Mucosa of rectum (tissue), 2 donors: ENCODE data around the gene C1R.
"Not testable (repeated sequence)": the region's sequence is repeated elsewhere in the genome, so short reads cannot be mapped to it uniquely, and the experiment has no call there.

ENCODE experiments used
- H3K27ac ChIP-seq, 2 donors: one replicate each; pipeline ENCODE4 v1.7.0; 2013; ENCODE audit warnings: inconsistent platforms in 2 of 2, low read depth in 2 of 2, low read length in 2 of 2
- H3K27me3 ChIP-seq, 2 donors: one replicate each; pipeline ENCODE4 v1.7.0; 2013; ENCODE audit warnings: low read length in 2 of 2; ENCODE audit not compliant: control insufficient read depth in 2 of 2, insufficient read depth in 2 of 2
- H3K36me3 ChIP-seq, 2 donors: one replicate each; pipeline ENCODE4 v1.7.0; 2013; ENCODE audit warnings: low read length in 2 of 2; ENCODE audit not compliant: control insufficient read depth in 2 of 2, insufficient read depth in 2 of 2
- H3K4me1 ChIP-seq, 2 donors: one replicate each; pipeline ENCODE4 v1.7.0; 2013; ENCODE audit warnings: low read length in 2 of 2, mild to moderate bottlenecking in 1 of 2; ENCODE audit not compliant: control insufficient read depth in 2 of 2, insufficient read depth in 2 of 2
- H3K4me3 ChIP-seq, 2 donors: one replicate each; pipeline ENCODE4 v1.7.0; 2013; ENCODE audit warnings: low read length in 2 of 2
- H3K9ac ChIP-seq, 2 donors: one replicate each; pipeline ENCODE4 v1.7.0; 2013; ENCODE audit warnings: low read length in 2 of 2, low read depth in 1 of 2, mild to moderate bottlenecking in 1 of 2
- H3K9me3 ChIP-seq, 2 donors: one replicate each; pipeline ENCODE4 v1.7.0; 2013; ENCODE audit warnings: low read length in 2 of 2; ENCODE audit not compliant: control insufficient read depth in 2 of 2
- donor health status: healthy.
- donor health status: Normal muscosa, but diverticular disease.

C1R gene

DNA sequence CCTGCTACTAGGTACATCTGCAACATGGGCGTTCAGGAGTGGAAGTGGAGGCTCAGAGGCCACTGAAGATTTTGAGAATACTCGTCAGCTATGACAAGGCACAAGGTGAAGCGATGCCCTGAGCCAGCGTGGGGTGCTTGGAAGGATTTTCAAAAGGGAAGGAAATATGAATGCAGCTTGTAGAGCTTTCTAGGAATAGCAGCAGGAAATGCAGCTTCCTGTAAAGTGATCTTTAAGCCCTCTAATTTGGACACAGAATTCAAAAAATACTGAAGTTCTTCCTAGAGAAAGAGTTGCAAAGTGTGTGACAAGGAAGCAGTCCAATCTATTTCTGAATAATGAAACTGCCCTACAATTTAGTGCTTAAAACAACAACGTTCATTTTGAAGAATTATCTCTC, 44.9 kb downstream of the C1R start:
- Histone ChIP-seq H3K27ac (no peak overlapping the region), H3K4me3 (no peak overlapping the region), H3K27me3 (no peaks in the 10 kb centered on the region), H3K9me3 (no peaks in the 10 kb centered on the region), H3K36me3 (no peaks in the 10 kb centered on the region), H3K9ac (no peak overlapping the region), H3K4me1 (no peaks in the 10 kb centered on the region)

DNA sequence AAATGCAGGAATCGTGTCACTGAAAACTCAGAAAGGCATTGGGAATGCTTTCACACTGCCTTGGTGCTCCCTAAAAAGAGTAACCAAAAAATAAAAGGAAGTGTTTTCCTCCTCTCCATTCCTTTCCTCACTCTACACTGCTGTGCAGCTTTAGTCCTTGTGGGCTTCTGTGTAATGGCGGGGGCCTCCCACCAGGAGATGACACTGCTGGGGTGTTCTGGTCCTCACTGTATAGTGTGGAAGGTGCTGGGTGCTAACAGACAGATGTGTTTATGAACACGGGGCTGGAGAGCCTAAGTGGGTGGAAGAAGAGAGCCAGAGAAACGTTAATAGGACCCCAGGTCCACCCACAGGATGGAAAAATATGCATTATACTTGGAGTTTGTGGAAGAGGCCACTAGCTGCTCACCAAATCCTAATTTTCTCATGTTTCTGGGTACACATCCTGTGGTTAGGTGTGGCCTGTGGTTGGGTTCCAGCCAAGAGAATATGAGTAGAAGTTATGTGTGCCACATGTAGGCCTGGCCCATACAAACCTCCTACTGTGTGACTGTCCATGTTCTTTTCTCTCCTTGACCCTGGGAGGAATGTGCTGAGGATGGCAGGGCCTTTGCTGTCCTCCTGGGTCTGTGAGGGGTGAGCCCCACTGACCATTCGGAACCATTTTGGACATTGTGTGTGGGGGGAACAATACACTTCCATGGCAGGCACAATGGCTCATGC, 45.7 kb downstream of the C1R start:
- Histone ChIP-seq H3K4me1 (no peaks in the 10 kb centered on the region), H3K27ac (no peak overlapping the region), H3K27me3 (no peaks in the 10 kb centered on the region), H3K36me3 (no peaks in the 10 kb centered on the region), H3K9ac (no peak overlapping the region), H3K4me3 (no peak overlapping the region), H3K9me3 (no peaks in the 10 kb centered on the region)

DNA sequence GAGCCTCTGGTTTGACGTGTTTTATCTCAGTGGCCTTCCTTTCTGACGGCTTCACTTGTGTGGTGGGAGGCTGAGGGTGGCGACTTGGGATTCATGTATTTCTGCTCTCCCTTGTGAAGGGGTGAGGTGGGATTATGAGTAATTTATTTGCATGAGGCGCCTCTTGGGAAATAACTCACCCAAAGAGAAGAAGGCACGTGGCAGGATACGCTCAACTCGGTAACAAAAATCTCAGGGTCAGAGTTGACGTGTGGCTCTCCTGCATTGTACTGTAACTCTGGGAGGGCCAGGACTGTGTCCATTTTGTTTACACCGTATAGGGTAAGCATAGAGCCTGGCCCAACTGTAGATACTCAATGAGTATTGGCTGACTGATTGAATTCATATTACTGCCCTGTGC, 46.3 kb downstream of the C1R start:
- H3K27ac ChIP-seq, result no peak overlapping the region
- H3K4me3 ChIP-seq, result no peak overlapping the region
- H3K9me3 ChIP-seq, result no peaks in the 10 kb centered on the region
- H3K27me3 ChIP-seq, result no peaks in the 10 kb centered on the region
- H3K4me1 ChIP-seq, result no peaks in the 10 kb centered on the region
- no peaks in the 10 kb centered on the region for H3K36me3 ChIP-seq
- H3K9ac ChIP-seq, result no peak overlapping the region

DNA sequence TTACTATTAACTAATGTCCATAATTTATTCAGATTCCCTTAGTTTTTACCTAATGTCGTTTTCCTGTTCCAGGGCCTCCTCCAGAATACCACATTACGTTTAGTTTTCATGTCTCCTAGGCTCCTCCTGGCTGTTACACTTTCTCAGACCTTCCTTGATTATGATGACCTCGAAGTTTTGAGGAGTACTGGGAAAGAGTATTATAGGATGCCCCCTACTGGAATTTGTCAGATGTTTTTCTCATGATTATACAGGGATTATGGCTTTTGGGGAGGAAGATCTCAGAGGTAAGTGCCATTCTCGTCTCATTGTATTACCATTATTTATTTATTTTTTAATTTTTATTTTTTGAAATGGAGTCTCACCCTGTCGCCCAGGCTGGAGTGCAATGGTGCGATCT, 49.4 kb downstream of the C1R start:
- no peak overlapping the region for H3K27ac ChIP-seq
- H3K36me3 ChIP-seq, result no peaks in the 10 kb centered on the region
- no peak overlapping the region for H3K9ac ChIP-seq
- no peak overlapping the region for H3K4me3 ChIP-seq
- H3K27me3 ChIP-seq, result no peaks in the 10 kb centered on the region
- no peaks in the 10 kb centered on the region for H3K9me3 ChIP-seq
- H3K4me1 ChIP-seq, result no peaks in the 10 kb centered on the region

DNA sequence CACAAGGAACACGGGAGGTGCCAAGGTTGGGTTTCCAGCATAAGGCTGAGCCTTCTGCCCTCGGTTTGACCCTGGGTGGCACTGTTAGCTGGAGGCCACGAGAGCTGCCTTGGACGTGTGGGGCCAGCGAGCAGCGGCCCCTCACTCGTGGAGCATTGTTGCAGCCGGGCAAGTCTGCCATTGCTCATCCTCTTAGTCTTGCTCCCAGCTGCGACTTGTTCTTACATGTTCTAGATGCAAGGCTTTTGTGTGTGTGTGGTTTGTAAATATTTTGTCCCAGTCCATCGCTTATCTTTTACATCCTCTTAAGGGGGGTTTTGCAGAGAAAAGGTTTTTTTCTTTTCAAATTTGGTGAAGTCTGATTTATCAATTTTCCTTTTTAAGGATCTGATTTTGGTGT, 52.8 kb downstream of the C1R start:
- Histone ChIP-seq H3K9ac (no peak overlapping the region), H3K9me3 (no peaks in the 10 kb centered on the region), H3K4me1 (no peaks in the 10 kb centered on the region), H3K36me3 (no peaks in the 10 kb centered on the region), H3K27ac (no peak overlapping the region), H3K4me3 (no peak overlapping the region), H3K27me3 (no peaks in the 10 kb centered on the region)

DNA sequence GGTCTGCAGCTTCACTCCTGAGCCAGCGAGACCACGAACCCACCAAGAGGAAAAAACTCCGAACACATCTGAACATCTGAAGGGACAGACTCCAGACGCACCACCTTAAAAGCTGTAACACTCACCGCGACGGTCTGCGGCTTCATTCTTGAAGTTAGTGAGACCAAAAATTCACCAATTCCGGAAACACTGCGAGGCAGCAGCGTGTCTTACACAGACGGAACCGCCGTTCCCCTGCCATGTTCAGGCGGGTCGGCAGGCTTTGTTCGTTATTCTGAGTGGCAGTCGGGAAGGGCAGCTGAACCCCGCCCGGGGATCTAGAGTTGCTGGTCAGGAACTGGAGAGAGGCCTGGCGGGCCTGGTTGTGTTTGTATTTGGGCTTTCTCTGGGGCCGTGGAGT, 53.7 kb downstream of the C1R start:
- Histone ChIP-seq H3K4me3 (no peak overlapping the region), H3K4me1 (no peaks in the 10 kb centered on the region), H3K9me3 (no peaks in the 10 kb centered on the region), H3K36me3 (no peaks in the 10 kb centered on the region), H3K9ac (no peak overlapping the region), H3K27me3 (no peaks in the 10 kb centered on the region), H3K27ac (no peak overlapping the region)

DNA sequence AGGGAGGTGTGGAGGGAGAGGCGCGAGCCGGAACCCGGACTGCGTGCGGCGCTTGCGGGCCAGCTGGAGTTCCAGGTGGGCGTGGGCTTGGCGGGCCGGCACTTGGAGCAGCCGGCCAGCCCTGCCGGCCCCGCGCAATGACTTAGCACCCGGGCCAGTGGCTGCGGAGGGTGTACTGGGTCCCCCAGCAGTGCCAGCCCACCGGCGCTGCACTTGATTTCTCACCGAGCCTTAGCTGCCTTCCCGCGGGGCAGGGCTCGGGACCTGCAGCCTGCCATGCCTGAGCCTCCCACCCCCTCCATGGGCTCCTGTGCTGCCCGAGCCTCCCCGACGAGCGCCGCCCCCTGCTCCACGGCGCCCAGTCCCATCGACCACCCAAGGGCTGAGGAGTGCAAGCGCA, 54.8 kb downstream of the C1R start:
- H3K9ac ChIP-seq, H3K27ac ChIP-seq, H3K36me3 ChIP-seq, H3K9me3 ChIP-seq, H3K27me3 ChIP-seq, H3K4me3 ChIP-seq, H3K4me1 ChIP-seq: not testable (repeated sequence)

DNA sequence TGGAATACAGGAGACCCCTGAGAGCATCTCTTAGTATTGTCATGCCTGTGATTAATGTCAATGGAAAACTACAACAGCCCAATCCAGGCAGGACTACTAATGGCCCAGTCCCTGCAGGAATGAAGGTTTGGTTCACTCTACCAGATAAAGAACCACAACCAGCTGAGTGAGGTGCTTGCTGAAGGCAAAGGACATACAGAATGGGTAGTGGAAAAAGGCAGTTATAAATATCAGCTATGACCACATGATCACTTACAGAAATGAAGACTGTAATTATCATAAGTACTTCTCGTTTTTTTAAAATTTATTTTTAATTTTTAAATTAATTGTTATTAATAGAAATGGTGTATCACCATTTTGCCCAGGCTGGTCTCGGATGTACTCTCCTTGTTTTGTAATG, 56.8 kb downstream of the C1R start:
- no peaks in the 10 kb centered on the region for H3K9me3 ChIP-seq
- no peaks in the 10 kb centered on the region for H3K36me3 ChIP-seq
- no peak overlapping the region for H3K27ac ChIP-seq
- H3K9ac ChIP-seq, result no peak overlapping the region
- no peaks in the 10 kb centered on the region for H3K4me1 ChIP-seq
- no peaks in the 10 kb centered on the region for H3K27me3 ChIP-seq
- H3K4me3 ChIP-seq, result no peak overlapping the region

DNA sequence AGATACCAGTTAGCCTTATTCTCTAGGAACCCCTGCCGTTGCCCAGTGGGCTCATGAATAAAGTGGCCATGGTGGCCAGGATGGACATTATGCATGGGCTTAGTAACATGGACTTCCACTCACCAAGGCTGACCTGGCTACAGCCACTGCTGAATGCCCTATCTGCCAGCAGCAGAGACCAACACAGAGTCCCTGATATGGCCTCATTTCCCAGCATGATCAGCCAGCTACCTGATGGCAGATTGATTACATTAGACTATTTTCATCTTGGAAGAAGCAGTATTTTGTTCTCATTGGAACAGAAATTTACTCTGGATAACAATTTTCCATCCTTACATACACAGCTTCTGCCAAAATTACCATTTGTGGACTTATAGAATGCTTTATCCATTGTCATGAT, 57.8 kb downstream of the C1R start:
- no peak overlapping the region for H3K4me3 ChIP-seq
- no peaks in the 10 kb centered on the region for H3K27me3 ChIP-seq
- H3K36me3 ChIP-seq, result no peaks in the 10 kb centered on the region
- no peaks in the 10 kb centered on the region for H3K9me3 ChIP-seq
- no peaks in the 10 kb centered on the region for H3K4me1 ChIP-seq
- no peak overlapping the region for H3K9ac ChIP-seq
- H3K27ac ChIP-seq, result no peak overlapping the region

DNA sequence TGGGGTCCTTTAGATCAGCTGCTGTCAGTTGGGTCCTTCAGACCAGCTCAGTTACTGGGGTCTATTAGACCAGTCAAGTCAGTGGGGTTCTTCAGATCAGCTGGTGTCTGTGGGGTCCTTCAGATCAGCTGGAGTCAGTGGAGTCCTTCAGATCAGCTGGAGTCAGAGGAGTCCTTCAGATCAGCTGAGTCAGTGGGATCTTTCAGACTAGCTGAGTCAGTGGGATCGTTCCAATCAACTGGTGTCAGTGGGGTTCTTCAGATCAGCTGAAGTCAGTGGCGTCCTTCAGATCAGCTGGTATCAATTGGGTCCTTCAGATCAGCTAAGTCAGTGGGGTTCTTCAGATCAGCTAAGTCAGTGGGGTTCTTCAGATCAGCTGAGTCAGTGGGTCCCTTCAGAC, 59.3 kb downstream of the C1R start:
- H3K36me3 ChIP-seq, result no peaks in the 10 kb centered on the region
- no peaks in the 10 kb centered on the region for H3K27me3 ChIP-seq
- no peaks in the 10 kb centered on the region for H3K9me3 ChIP-seq
- H3K4me3 ChIP-seq, result no peak overlapping the region
- H3K27ac ChIP-seq, result no peak overlapping the region
- no peak overlapping the region for H3K9ac ChIP-seq
- no peaks in the 10 kb centered on the region for H3K4me1 ChIP-seq

DNA sequence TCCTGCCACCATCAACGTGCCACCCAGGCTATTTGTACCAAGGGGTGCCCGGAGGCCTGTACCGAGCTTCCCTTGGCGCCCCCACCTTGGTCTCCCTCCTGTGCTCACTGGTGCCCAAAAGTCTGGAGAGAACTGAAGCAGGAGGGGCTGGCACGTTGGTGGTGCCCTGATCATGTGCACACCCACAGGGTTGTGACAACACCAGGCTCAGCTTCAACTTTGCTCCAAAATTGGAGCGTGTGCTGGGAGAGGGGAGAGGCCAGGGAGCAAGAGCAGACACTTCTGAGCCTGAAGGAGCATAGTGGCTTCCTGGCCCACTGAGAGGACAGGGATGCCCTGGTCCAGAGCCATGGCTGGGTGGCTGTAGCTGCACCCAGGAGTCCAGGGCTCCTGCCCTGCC, 60.9 kb downstream of the C1R start:
- Histone ChIP-seq H3K27ac (no peak overlapping the region), H3K9me3 (no peaks in the 10 kb centered on the region), H3K36me3 (no peaks in the 10 kb centered on the region), H3K9ac (no peak overlapping the region), H3K4me3 (no peak overlapping the region), H3K27me3 (no peaks in the 10 kb centered on the region), H3K4me1 (no peaks in the 10 kb centered on the region)
